ENCODE measurements around the gene PTPN6.

DNA sequence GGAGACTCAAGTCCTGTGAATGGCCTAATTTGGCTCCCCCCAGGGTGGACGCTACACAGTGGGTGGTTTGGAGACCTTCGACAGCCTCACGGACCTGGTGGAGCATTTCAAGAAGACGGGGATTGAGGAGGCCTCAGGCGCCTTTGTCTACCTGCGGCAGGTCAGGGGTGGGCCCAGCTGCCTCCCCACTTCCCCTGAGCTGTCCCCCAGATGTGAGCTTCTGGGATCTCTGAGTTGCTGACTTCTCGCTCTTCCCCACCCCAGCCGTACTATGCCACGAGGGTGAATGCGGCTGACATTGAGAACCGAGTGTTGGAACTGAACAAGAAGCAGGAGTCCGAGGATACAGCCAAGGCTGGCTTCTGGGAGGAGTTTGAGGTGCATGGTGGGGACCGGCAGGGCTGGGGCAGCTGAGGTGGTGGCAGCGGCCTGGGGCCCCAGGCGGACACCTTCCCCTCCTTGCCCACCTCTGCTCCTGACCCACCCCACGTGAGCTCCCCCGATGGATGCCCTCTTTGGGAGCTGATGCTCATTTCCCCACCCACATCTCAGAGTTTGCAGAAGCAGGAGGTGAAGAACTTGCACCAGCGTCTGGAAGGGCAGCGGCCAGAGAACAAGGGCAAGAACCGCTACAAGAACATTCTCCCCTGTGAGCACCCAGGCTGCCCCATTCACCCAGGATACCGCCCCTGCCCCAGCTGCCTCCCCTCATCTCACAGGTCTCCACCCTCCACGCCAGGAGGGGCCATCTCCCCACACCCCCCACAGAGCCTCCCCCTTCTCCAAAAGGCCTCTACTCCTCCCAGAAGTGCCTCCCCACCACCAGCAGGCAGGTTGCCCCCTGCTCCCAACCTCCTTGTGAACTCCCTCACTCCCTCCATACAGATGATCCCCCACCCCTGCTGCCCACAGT lies 4.2 kb downstream of the PTPN6 start:
- no peak for TF ChIP-seq POLR2A (IDR thresholded peaks at IDR 0.05)
- TF ChIP-seq, protein P1, sequence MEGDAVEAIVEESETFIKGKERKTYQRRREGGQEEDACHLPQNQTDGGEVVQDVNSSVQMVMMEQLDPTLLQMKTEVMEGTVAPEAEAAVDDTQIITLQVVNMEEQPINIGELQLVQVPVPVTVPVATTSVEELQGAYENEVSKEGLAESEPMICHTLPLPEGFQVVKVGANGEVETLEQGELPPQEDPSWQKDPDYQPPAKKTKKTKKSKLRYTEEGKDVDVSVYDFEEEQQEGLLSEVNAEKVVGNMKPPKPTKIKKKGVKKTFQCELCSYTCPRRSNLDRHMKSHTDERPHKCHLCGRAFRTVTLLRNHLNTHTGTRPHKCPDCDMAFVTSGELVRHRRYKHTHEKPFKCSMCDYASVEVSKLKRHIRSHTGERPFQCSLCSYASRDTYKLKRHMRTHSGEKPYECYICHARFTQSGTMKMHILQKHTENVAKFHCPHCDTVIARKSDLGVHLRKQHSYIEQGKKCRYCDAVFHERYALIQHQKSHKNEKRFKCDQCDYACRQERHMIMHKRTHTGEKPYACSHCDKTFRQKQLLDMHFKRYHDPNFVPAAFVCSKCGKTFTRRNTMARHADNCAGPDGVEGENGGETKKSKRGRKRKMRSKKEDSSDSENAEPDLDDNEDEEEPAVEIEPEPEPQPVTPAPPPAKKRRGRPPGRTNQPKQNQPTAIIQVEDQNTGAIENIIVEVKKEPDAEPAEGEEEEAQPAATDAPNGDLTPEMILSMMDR (IDR thresholded peaks at IDR 0.05): no peak
